ENCODE data around the gene GSTA3. TPM values are rescaled to one million over a fixed set of nuclear protein-coding genes. Genes with fewer than 3 reads are reported as not detected.
"Not testable (repeated sequence)": the region's sequence is repeated elsewhere in the genome, so short reads cannot be mapped to it uniquely, and the experiment has no call there.

Gene GSTA3
- total RNA-seq, 2 donors from 2014 or later, result not detected

DNA sequence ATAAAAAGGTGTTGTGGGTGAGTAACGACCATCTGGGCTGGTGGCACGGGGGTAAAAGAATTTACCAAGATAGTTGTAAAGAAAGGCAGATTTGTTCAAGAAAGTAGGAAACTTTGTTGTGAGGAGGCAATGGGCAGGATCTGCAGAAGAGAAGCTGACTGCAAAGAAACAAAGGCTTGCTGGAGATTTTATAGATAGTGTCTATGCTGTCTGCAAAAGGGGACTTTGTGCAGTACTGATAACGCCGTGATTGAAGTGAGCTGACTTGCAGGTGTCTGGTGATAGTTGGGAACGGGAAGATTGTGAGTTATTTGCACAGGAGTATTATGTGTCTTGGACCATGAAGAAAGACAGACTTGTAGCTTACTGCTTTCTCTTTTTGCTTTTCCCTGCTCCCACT lies 36.8 kb upstream of the GSTA3 start:
- TF ChIP-seq, protein P1, sequence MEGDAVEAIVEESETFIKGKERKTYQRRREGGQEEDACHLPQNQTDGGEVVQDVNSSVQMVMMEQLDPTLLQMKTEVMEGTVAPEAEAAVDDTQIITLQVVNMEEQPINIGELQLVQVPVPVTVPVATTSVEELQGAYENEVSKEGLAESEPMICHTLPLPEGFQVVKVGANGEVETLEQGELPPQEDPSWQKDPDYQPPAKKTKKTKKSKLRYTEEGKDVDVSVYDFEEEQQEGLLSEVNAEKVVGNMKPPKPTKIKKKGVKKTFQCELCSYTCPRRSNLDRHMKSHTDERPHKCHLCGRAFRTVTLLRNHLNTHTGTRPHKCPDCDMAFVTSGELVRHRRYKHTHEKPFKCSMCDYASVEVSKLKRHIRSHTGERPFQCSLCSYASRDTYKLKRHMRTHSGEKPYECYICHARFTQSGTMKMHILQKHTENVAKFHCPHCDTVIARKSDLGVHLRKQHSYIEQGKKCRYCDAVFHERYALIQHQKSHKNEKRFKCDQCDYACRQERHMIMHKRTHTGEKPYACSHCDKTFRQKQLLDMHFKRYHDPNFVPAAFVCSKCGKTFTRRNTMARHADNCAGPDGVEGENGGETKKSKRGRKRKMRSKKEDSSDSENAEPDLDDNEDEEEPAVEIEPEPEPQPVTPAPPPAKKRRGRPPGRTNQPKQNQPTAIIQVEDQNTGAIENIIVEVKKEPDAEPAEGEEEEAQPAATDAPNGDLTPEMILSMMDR (IDR thresholded peaks at IDR 0.05), result no peak
- Histone ChIP-seq H3K27me3 (replicated peaks; ENCODE audit: insufficient read depth) (no peaks in the 10 kb centered on the region), H3K4me3 (no peak overlapping the region), H3K27ac (no peak overlapping the region), H3K36me3 (no peaks in the 10 kb centered on the region), H3K4me1 (ENCODE audit: control insufficient read depth in 1 of 2, low read depth in 2 of 2) (no peaks in the 10 kb centered on the region), H3K9me3 (no peaks in the 10 kb centered on the region)
- DNase-seq (ENCODE audit: low spot score) (no peak), ATAC-seq (ENCODE audit: insufficient number of reproducible peaks, low FRiP score, low read depth) (no peak)

DNA sequence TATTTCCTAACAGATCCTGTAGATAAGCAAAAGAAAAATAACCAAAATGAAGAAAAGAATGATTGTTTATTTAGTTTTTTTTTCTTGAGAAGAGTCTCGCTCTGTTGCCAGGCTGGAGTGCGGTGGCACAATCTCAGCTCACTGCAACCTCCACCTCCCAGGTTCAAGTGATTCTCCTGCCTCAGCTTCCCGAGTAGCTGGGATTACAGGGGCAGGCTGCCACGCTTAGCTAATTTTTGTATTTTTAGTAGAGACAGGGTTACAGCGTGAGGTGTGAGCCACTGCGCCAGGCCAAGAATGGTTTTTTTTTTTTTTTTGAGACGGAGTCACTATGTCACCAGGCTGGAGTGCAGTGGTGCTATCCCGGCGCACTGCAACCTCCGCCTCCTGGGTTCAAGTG lies 33.3 kb upstream of the GSTA3 start:
- not testable (repeated sequence) for H3K27me3 ChIP-seq (replicated peaks; ENCODE audit: insufficient read depth); H3K27ac ChIP-seq; H3K4me3 ChIP-seq; H3K9me3 ChIP-seq; DNase-seq (ENCODE audit: low spot score); H3K36me3 ChIP-seq; ATAC-seq (ENCODE audit: insufficient number of reproducible peaks, low FRiP score, low read depth); H3K4me1 ChIP-seq (ENCODE audit: control insufficient read depth in 1 of 2, low read depth in 2 of 2)

DNA sequence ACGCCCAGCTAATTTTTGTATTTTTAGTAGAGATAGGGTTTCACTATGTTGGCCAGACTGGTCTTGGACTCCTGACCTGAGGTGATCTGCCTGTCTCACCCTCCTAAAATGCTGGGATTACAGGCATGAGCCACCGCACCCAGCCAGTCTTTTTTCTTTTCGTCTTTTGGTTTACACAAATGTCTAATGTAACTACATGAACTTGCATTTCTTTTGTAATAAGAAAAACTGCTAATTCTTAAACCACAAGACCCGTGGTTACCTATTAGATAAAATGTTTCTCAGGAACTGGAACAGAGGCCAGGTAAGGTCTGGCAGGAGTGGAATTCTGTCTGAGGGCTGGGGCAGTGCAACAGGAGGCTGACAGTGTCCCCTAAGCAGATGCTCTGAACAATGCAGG lies 32.7 kb upstream of the GSTA3 start:
- Histone ChIP-seq H3K36me3 (no peaks in the 10 kb centered on the region), H3K9me3 (no peaks in the 10 kb centered on the region), H3K4me3 (no peak overlapping the region), H3K27ac (no peak overlapping the region), H3K4me1 (ENCODE audit: control insufficient read depth in 1 of 2, low read depth in 2 of 2) (no peaks in the 10 kb centered on the region), H3K27me3 (replicated peaks; ENCODE audit: insufficient read depth) (no peaks in the 10 kb centered on the region)
- TF ChIP-seq, protein P1 (IDR thresholded peaks at IDR 0.05), result no peak
- DNase-seq (ENCODE audit: low spot score), result no peak
- no peak for ATAC-seq (ENCODE audit: insufficient number of reproducible peaks, low FRiP score, low read depth)

DNA sequence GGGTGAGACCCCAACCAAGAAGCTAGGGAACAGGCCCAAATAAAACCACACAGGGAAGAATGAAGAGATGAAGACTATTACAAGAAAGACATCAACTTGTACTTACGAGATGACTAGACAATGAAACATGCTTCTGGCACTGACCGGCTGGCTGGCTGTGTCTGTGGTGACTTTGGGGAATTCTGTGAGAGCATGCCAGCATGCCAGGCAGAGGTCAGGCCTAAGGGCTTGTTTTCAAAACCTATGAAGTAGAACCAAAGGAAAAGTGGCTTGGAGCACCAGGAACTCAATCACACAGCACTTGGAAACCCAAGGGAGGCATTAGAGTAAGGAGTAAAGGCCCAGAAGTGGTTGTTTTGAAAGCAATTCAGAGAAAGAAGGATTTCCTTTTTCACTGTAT lies 28.4 kb upstream of the GSTA3 start:
- H3K4me3 ChIP-seq, result no peak overlapping the region
- H3K36me3 ChIP-seq, result no peaks in the 10 kb centered on the region
- DNase-seq (ENCODE audit: low spot score), result no peak
- no peak for ATAC-seq (ENCODE audit: insufficient number of reproducible peaks, low FRiP score, low read depth)
- no peaks in the 10 kb centered on the region for H3K4me1 ChIP-seq (ENCODE audit: control insufficient read depth in 1 of 2, low read depth in 2 of 2)
- TF ChIP-seq, protein P1 (IDR thresholded peaks at IDR 0.05), result no peak
- no peaks in the 10 kb centered on the region for H3K27me3 ChIP-seq (replicated peaks; ENCODE audit: insufficient read depth)
- H3K27ac ChIP-seq, result no peak overlapping the region
- H3K9me3 ChIP-seq, result no peaks in the 10 kb centered on the region

DNA sequence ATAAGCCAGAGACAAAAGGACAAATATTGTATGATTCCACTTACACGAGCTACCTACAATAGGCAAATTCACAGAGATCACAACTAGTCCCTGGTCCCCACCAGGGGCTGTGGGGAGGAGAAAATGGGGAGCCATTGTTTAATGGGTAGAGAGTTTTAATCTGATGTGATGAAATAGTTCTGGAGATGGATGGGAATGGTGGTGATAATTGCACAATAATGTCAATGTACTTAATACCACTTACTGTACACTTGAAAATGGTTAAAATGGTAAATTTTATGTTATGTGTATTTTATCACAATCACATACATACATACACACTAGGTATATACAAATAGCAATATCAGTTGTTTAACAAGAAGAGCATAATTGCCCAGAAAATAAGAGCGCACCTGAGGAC lies 24.3 kb upstream of the GSTA3 start:
- no peaks in the 10 kb centered on the region for H3K9me3 ChIP-seq
- no peaks in the 10 kb centered on the region for H3K4me1 ChIP-seq (ENCODE audit: control insufficient read depth in 1 of 2, low read depth in 2 of 2)
- H3K4me3 ChIP-seq, result no peak overlapping the region
- H3K27me3 ChIP-seq (replicated peaks; ENCODE audit: insufficient read depth), result no peaks in the 10 kb centered on the region
- ATAC-seq (ENCODE audit: insufficient number of reproducible peaks, low FRiP score, low read depth) (no peak), DNase-seq (ENCODE audit: low spot score) (no peak)
- TF ChIP-seq, protein P1 (IDR thresholded peaks at IDR 0.05), result no peak
- H3K36me3 ChIP-seq, result no peaks in the 10 kb centered on the region
- no peak overlapping the region for H3K27ac ChIP-seq

DNA sequence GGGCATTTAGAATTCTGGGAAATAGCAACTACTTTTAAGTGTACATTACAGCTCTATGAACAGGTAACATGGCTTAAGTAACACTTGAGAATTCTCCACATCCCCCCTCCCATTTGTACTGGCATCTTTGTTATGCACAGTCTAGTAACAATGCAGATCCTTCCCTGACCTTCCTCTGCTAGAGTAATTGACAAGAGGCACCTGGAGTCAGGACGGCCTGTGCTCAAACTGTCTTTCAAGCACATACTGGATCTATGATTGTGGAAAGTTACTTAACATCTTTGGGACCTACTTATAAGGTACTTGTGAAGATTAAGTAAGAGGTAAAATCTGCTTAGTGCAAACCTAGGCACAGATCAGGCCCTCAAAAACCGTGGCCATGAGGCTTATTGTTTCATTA lies 21.9 kb upstream of the GSTA3 start:
- no peak overlapping the region for H3K4me3 ChIP-seq
- TF ChIP-seq, protein P1 (IDR thresholded peaks at IDR 0.05), result no peak
- H3K36me3 ChIP-seq, result no peaks in the 10 kb centered on the region
- DNase-seq (ENCODE audit: low spot score), result no peak
- H3K27ac ChIP-seq, result no peak overlapping the region
- ATAC-seq (ENCODE audit: insufficient number of reproducible peaks, low FRiP score, low read depth), result no peak
- no peaks in the 10 kb centered on the region for H3K9me3 ChIP-seq
- H3K27me3 ChIP-seq (replicated peaks; ENCODE audit: insufficient read depth), result no peaks in the 10 kb centered on the region
- no peaks in the 10 kb centered on the region for H3K4me1 ChIP-seq (ENCODE audit: control insufficient read depth in 1 of 2, low read depth in 2 of 2)
